Measurements from ENCODE around the gene SIT1. TPM values are rescaled to one million over a fixed set of nuclear protein-coding genes. Genes with fewer than 3 reads are reported as not detected.
"Not testable (repeated sequence)": the region's sequence is repeated elsewhere in the genome, so short reads cannot be mapped to it uniquely, and the experiment has no call there.

The SIT1 gene
- total RNA-seq, 2 donors from 2014 or later = 0.68 TPM; not detected in 1

- Histone ChIP-seq H3K4me1 (ENCODE audit: control insufficient read depth in 1 of 2, low read depth in 2 of 2) (peaks cover 0 to 5% of the 10 kb centered on the region in 2 donors), H3K9me3 (no peaks in the 10 kb centered on the region), H3K4me3 (peak within 1 kb of the TSS; percentile 70), H3K27ac (peak within 1 kb of the TSS in 1 of 2 donors; percentile 21), H3K27me3 (replicated peaks; ENCODE audit: insufficient read depth) (no peaks in the 10 kb centered on the region), H3K36me3 (no peaks in the 10 kb centered on the region)
- ATAC-seq (ENCODE audit: insufficient number of reproducible peaks, low FRiP score, low read depth) (no peak), DNase-seq (ENCODE audit: low spot score) (no peak)
- no peak for TF ChIP-seq CTCF (IDR thresholded peaks at IDR 0.05)
Measured at GRCh38 chr9:35618325-35618727, 32.4 kb downstream of the SIT1 start, which contains the start of gene CD72. CD72 (minus strand) TSS chr9:35618413; CDS start chr9:35618303, 110 bp downstream.

- H3K27ac ChIP-seq = no peak overlapping the region
- TF ChIP-seq CTCF (IDR thresholded peaks at IDR 0.05) = no peak
Measured at GRCh38 chr9:35617548-35617947, 33.2 kb downstream of the SIT1 start.

GRCh38 chr9:35616681-35617459 is 33.9 kb downstream of the SIT1 start:
- peak; percentile 8 for ATAC-seq (ENCODE audit: insufficient number of reproducible peaks, low FRiP score, low read depth)
- no peak for TF ChIP-seq CTCF (IDR thresholded peaks at IDR 0.05)
- H3K4me1 ChIP-seq (ENCODE audit: control insufficient read depth in 1 of 2, low read depth in 2 of 2) = peaks cover 0 to 5% of the 10 kb centered on the region in 2 donors
- no peaks in the 10 kb centered on the region for H3K9me3 ChIP-seq
- H3K36me3 ChIP-seq = no peaks in the 10 kb centered on the region
- peak overlapping the region; percentile 70 for H3K4me3 ChIP-seq
- H3K27me3 ChIP-seq (replicated peaks; ENCODE audit: insufficient read depth) = no peaks in the 10 kb centered on the region
- H3K27ac ChIP-seq = no peak overlapping the region
- no peak for DNase-seq (ENCODE audit: low spot score)

More at GRCh38 chr9:35617548-35617947, 33.2 kb downstream of the SIT1 start:
- H3K36me3 ChIP-seq = no peaks in the 10 kb centered on the region
- H3K4me1 ChIP-seq (ENCODE audit: control insufficient read depth in 1 of 2, low read depth in 2 of 2) = peaks cover 0 to 5% of the 10 kb centered on the region in 2 donors
- peak overlapping the region; percentile 70 for H3K4me3 ChIP-seq
- H3K9me3 ChIP-seq = no peaks in the 10 kb centered on the region
- DNase-seq (ENCODE audit: low spot score) (no peak), ATAC-seq (ENCODE audit: insufficient number of reproducible peaks, low FRiP score, low read depth) (no peak)
- no peaks in the 10 kb centered on the region for H3K27me3 ChIP-seq (replicated peaks; ENCODE audit: insufficient read depth)

GRCh38 chr9:35615981-35616680 is 34.6 kb downstream of the SIT1 start:
- no peak for TF ChIP-seq CTCF (IDR thresholded peaks at IDR 0.05)
- peaks cover 0 to 5% of the 10 kb centered on the region in 2 donors for H3K4me1 ChIP-seq (ENCODE audit: control insufficient read depth in 1 of 2, low read depth in 2 of 2)
- DNase-seq (ENCODE audit: low spot score) (no peak), ATAC-seq (ENCODE audit: insufficient number of reproducible peaks, low FRiP score, low read depth) (no peak)
- no peaks in the 10 kb centered on the region for H3K36me3 ChIP-seq
- H3K9me3 ChIP-seq = no peaks in the 10 kb centered on the region
- H3K27ac ChIP-seq = no peak overlapping the region
- peak overlapping the region; percentile 70 for H3K4me3 ChIP-seq
- no peaks in the 10 kb centered on the region for H3K27me3 ChIP-seq (replicated peaks; ENCODE audit: insufficient read depth)

- H3K36me3 ChIP-seq = peaks cover 18% of the 10 kb centered on the region
Measured at GRCh38 chr9:35612843-35613242, 37.9 kb downstream of the SIT1 start.

GRCh38 chr9:35612066-35612465 is 38.7 kb downstream of the SIT1 start:
- not testable (repeated sequence) for H3K4me3 ChIP-seq; H3K27me3 ChIP-seq (replicated peaks; ENCODE audit: insufficient read depth); H3K9me3 ChIP-seq; DNase-seq (ENCODE audit: low spot score); H3K4me1 ChIP-seq (ENCODE audit: control insufficient read depth in 1 of 2, low read depth in 2 of 2); ATAC-seq (ENCODE audit: insufficient number of reproducible peaks, low FRiP score, low read depth); H3K27ac ChIP-seq
- H3K36me3 ChIP-seq = peaks cover 24% of the 10 kb centered on the region

More at GRCh38 chr9:35612843-35613242, 37.9 kb downstream of the SIT1 start:
- Histone ChIP-seq H3K4me3 (no peak overlapping the region), H3K9me3 (no peaks in the 10 kb centered on the region), H3K27me3 (replicated peaks; ENCODE audit: insufficient read depth) (no peaks in the 10 kb centered on the region), H3K4me1 (ENCODE audit: control insufficient read depth in 1 of 2, low read depth in 2 of 2) (peaks cover 0 to 5% of the 10 kb centered on the region in 2 donors), H3K27ac (no peak overlapping the region)
- no peak for TF ChIP-seq CTCF (IDR thresholded peaks at IDR 0.05)
- no peak for ATAC-seq (ENCODE audit: insufficient number of reproducible peaks, low FRiP score, low read depth)
- DNase-seq (ENCODE audit: low spot score) = no peak

Measured in thoracic aorta (tissue), 2 donors.